ENCODE results near the gene PDGFA.

Gene PDGFA

DNA sequence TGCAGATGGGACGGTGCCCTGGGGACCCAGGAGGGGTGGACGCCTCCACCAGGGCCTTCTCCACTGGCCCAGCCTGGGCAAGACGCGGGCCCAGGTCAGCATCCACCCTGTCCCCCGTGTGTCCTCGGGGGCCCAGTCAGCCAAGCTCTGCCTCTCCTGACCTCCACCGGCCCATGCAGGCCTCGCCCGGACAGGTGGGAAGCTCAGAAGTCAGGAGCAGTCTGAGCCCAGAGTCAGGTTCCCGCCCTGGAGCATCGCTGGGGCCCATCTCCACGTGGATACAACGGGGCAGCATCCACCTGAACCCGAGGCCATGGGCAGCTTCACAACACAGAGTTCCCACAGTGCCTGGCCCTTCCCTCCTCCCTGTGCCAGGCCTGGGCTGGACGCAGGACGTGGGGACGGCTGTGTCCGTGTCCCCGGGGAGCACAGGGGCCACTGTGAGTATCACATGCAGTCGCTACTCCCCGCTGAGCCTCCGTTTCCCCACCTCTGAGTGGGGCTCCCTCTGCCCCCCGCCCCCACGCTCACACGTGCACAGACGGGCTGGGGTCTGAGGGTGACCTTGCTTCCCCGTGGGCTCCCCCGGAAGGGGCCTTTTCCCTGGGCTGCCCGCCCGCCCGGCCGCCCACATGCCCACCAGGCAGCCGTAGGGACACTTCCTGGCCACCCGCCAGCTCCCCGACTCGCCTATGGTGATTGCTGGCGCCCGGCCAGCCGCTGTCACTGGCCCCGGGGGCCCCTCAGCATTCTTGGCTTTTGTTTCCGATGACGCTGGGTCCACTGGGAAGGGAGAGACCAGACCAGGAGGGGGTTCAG, 64.3 kb downstream of the PDGFA start:
- H3K4me3 ChIP-seq (replicated peaks; ENCODE audit: low read depth, low read length): no peak overlapping the region
- DNase-seq (ENCODE audit: extremely low read depth, low read depth): no peak
- TF ChIP-seq, protein P1, sequence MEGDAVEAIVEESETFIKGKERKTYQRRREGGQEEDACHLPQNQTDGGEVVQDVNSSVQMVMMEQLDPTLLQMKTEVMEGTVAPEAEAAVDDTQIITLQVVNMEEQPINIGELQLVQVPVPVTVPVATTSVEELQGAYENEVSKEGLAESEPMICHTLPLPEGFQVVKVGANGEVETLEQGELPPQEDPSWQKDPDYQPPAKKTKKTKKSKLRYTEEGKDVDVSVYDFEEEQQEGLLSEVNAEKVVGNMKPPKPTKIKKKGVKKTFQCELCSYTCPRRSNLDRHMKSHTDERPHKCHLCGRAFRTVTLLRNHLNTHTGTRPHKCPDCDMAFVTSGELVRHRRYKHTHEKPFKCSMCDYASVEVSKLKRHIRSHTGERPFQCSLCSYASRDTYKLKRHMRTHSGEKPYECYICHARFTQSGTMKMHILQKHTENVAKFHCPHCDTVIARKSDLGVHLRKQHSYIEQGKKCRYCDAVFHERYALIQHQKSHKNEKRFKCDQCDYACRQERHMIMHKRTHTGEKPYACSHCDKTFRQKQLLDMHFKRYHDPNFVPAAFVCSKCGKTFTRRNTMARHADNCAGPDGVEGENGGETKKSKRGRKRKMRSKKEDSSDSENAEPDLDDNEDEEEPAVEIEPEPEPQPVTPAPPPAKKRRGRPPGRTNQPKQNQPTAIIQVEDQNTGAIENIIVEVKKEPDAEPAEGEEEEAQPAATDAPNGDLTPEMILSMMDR (IDR thresholded peaks at IDR 0.05; ENCODE audit: low read depth, low read length, missing control alignments): no peak

DNA sequence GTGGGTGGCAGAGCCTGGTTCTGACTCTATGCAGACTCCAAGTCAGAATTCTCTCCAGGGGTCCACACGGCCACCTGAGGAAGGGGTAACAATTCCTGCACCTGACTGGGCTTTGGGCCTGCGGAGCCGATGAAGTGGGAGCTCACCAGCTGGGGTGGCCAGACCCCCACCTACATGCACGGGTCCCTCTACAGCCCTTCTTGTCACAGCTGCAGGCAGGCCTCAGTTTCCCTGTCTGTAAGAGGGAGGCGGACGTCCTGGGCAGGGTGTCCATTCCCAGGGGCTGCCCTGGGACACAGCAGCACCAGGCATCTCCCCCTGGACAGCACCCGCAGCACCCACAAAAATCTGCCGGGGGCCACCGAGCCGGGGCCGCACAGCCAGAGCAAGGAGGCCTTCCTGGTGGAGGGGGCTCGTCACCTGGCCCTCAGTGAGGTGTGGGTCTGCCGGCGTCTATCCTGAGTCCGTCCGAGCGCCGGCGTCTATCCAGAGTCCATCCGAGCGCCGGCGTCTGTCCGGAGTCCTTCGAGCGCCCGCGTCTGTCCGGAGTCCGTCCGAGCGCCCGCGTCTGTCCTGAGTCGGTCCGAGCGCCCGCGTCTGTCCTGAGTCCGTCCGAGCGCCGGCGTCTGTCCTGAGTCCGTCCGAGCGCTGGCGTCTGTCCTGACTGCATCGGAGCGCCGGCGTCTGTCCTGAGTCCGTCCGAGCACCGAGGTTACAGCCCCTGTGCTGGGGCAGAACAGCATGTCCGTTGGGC, 65.1 kb downstream of the PDGFA start:
- TF ChIP-seq, protein P1 (IDR thresholded peaks at IDR 0.05; ENCODE audit: low read depth, low read length, missing control alignments): no peak
- DNase-seq (ENCODE audit: extremely low read depth, low read depth): no peak
- no peak overlapping the region for H3K4me3 ChIP-seq (replicated peaks; ENCODE audit: low read depth, low read length)

- H3K4me3 ChIP-seq (replicated peaks; ENCODE audit: low read depth, low read length): no peak overlapping the region
- TF ChIP-seq, protein P1 (IDR thresholded peaks at IDR 0.05; ENCODE audit: low read depth, low read length, missing control alignments): no peak
- no peak for DNase-seq (ENCODE audit: extremely low read depth, low read depth)
Observed at GRCh38 chr7:453597-454306, 65.9 kb downstream of the PDGFA start.

- TF ChIP-seq, protein P1 (IDR thresholded peaks at IDR 0.05; ENCODE audit: low read depth, low read length, missing control alignments): no peak
- H3K4me3 ChIP-seq (replicated peaks; ENCODE audit: low read depth, low read length): no peak overlapping the region
Observed at GRCh38 chr7:452791-453455, 66.7 kb downstream of the PDGFA start.

DNA sequence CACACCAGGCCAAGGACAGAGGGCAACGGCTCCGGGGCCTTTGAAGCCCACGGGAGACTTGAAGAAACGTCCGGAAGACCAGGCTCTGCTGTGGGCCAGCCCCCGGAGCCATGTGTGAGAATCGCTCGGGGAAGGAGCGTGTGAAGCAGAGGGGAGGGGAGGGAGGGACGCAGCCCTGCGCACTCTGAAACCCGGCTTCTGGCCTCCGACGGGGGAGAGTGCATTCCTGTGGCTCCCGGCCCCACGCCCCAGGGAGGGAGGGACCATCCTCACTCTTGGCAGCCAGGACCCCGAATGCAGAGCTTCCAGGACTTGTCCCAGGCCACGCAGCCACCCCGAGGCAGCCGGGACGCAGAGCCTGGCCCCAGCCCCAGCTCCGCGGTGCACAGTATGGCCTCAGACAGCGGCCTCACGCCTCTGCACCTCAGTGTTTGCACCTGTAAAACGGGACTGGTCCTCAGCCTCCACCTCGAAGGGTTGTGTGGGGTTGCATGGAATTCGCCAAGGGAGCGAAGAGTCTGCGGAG, 67.4 kb downstream of the PDGFA start:
- no peak overlapping the region for H3K4me3 ChIP-seq (replicated peaks; ENCODE audit: low read depth, low read length)
- DNase-seq (ENCODE audit: extremely low read depth, low read depth): no peak
- TF ChIP-seq, protein P1 (IDR thresholded peaks at IDR 0.05; ENCODE audit: low read depth, low read length, missing control alignments): no peak

More at GRCh38 chr7:452791-453455, 66.7 kb downstream of the PDGFA start:
- no peak for DNase-seq (ENCODE audit: extremely low read depth, low read depth)
